ENCODE measurements around the gene PPP3CB. TPM values are rescaled to one million over a fixed set of nuclear protein-coding genes. Genes with fewer than 3 reads are reported as not detected.

Gene PPP3CB
- total and polyA plus RNA-seq, 12 donors, result 34.4 to 78.6 (median 64.1) TPM

DNA sequence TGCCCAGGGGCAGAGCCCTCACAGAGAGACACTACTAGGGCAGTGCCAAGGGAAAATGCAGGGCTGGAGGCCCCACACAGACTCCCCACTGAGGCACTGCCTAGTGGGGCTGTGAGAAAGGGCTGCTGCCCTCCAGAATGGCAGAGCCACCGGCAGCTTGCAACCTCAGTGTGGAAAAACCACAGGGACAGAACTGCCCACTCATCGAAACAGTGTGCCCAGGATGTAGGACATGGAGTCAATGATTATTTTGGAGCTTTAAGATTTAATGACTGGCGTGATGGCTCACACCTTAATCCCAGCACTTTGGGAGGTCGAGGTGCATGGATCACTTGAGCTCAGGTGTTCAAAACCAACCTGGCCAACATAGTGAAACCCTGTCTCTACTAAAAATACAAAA lies 34.9 kb downstream of the PPP3CB start:
- TF ChIP-seq CTCF (IDR thresholded peaks at IDR 0.05), result no peak
- 96 to 98% methylated on average over 4 of the region's 4 CpGs for WGBS, 2 donors
- Histone ChIP-seq H3K36me3 (peaks cover 0 to 95% (median 2%) of the 10 kb centered on the region in 9 donors), H3K9me3 (no peaks in the 10 kb centered on the region), H3K27me3 (no peaks in the 10 kb centered on the region), H3K4me1 (peaks cover 0 to 9% (median 0%) of the 10 kb centered on the region in 9 donors), H3K4me3 (no peak overlapping the region), H3K27ac (no peak overlapping the region)
- ATAC-seq (no peak), DNase-seq (no peak)
- intact Hi-C loops (cut with DNase I), result no loop called here

GRCh38 chr10:73459683-73460314 lies 36.0 kb downstream of the PPP3CB start:
- DNase-seq (no peak), ATAC-seq (no peak)
- no peak overlapping the region for H3K27ac ChIP-seq
- H3K27me3 ChIP-seq, result no peaks in the 10 kb centered on the region
- peaks cover 0 to 9% (median 0%) of the 10 kb centered on the region in 9 donors for H3K4me1 ChIP-seq
- WGBS, 2 donors, result 80 to 85% methylated on average over 6 of the region's 6 CpGs
- peaks cover 0 to 93% (median 0%) of the 10 kb centered on the region in 9 donors for H3K36me3 ChIP-seq
- no peak overlapping the region for H3K4me3 ChIP-seq
- intact Hi-C loops (cut with DNase I), result no loop called here
- H3K9me3 ChIP-seq, result no peaks in the 10 kb centered on the region
- TF ChIP-seq CTCF (IDR thresholded peaks at IDR 0.05), result no peak

DNA sequence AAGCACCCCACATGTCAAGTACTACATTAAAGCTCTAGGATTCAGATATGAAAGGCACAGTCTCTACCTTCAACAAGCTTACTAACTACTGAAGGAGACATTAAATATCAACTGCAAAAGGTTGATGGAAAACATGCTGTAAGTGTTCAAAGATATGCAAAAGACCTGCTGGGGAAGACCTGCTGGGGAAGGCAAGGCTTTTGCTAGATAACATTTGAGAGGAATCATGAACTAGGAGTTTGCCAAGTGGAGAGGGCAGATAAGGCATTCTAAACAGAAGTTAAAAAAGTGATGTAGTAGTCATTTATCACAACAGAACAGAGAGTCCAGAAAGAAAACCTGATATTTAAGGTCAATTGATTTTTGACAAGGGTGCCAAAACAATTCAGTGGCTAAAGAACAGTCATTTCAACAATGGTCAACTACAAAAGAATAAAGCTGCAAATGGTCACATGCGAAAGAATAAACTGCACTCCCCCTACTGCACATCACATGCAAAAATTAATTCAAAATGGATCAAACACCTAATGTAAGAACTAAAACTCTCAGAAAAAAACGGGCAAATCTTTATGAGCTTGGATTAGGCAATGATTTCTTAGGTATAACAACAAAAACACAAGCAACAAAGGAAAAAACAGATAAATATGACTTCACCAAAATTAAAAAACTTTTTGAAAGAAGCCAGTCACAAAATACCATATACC lies 39.5 kb downstream of the PPP3CB start:
- TF ChIP-seq CTCF (IDR thresholded peaks at IDR 0.05), result no peak
- Histone ChIP-seq H3K9me3 (no peaks in the 10 kb centered on the region), H3K36me3 (peaks cover 0 to 90% (median 15%) of the 10 kb centered on the region in 9 donors), H3K27me3 (no peaks in the 10 kb centered on the region), H3K4me3 (no peak overlapping the region), H3K4me1 (peaks cover 0 to 9% (median 0%) of the 10 kb centered on the region in 9 donors), H3K27ac (no peak overlapping the region)
- 94 to 95% methylated on average over 2 of the region's 2 CpGs for WGBS, 2 donors
- intact Hi-C loops (cut with DNase I), result no loop called here
- no peak for DNase-seq
- peak in 1 of 8 donors; percentile 47 for ATAC-seq

GRCh38 chr10:73449113-73449512 lies 46.7 kb downstream of the PPP3CB start:
- H3K27ac ChIP-seq, result peak overlapping the region in 3 of 10 donors; percentile 1 to 45 (median 17)
- ATAC-seq, result no peak
- H3K4me1 ChIP-seq, result peaks cover 0 to 23% (median 1%) of the 10 kb centered on the region in 9 donors
- H3K27me3 ChIP-seq, result no peaks in the 10 kb centered on the region
- no peaks in the 10 kb centered on the region for H3K9me3 ChIP-seq
- 84 to 85% methylated on average over 1 of the region's 1 CpG for WGBS, 2 donors
- H3K4me3 ChIP-seq, result no peak overlapping the region
- TF ChIP-seq CTCF (IDR thresholded peaks at IDR 0.05), result no peak
- DNase-seq, result no peak
- intact Hi-C loops (cut with DNase I), result no loop called here
- peaks cover 0 to 75% (median 32%) of the 10 kb centered on the region in 9 donors for H3K36me3 ChIP-seq

Data from heart right ventricle (tissue), 16 donors.